ENCODE results near the gene PTGDS.

The PTGDS gene

GRCh38 chr9:136997371-136997770 lies 20.1 kb downstream of the PTGDS start:
- no peak for DNase-seq (ENCODE audit: extremely low spot score)
- TF ChIP-seq SUZ12 (IDR thresholded peaks at IDR 0.05) (no peak), HDGF (IDR thresholded peaks at IDR 0.05; ENCODE audit: borderline replicate concordance) (no peak), ELF4 (IDR thresholded peaks at IDR 0.05) (no peak), FOXA1 (IDR thresholded peaks at IDR 0.05) (no peak), ZNF384 (IDR thresholded peaks at IDR 0.05) (no peak)
- ChIA-PET POLR2A (no interaction called here), CTCF (interaction anchor here (1.3 kb wide), 1 partner anchor 32 kb away, joined by 6 read pairs; no protein-coding TSS in a partner anchor)

DNA sequence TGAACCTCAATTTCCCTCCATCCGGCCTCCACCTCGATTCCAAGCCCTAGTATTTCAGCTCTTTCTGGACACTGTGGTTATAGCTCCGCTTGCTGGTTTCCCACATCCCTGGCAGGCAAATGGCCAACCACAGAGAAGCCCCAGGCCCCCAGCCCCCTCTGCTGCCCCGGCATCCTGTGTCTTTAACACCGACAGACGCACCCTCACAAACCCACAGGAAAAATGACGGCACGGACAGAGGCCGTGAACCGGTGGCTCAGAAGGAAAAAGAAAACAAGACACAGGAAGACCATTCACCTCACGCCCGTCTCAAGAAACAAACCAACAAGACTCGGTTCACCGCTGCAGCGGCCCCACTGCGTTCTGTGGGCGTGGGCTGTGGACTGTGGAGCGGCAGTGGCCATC lies 20.5 kb downstream of the PTGDS start:
- TF ChIP-seq FOXA1 (IDR thresholded peaks at IDR 0.05) (no peak), CTBP1 (IDR thresholded peaks at IDR 0.05; ENCODE audit: borderline replicate concordance) (no peak), LEF1 (IDR thresholded peaks at IDR 0.05; ENCODE audit: borderline replicate concordance) (no peak), BHLHE40 (IDR thresholded peaks at IDR 0.05; ENCODE audit: borderline replicate concordance) (no peak), ARNT (IDR thresholded peaks at IDR 0.05) (no peak), FOXK2 (IDR thresholded peaks at IDR 0.05) (no peak), FOXM1 (IDR thresholded peaks at IDR 0.05; ENCODE audit: borderline replicate concordance) (no peak), ZNF384 (IDR thresholded peaks at IDR 0.05) (no peak), NFRKB (IDR thresholded peaks at IDR 0.05) (no peak), HDGF (IDR thresholded peaks at IDR 0.05; ENCODE audit: borderline replicate concordance) (no peak), ELF4 (IDR thresholded peaks at IDR 0.05) (no peak), SP1 (IDR thresholded peaks at IDR 0.05) (no peak)
- TF ChIP-seq, protein P1, sequence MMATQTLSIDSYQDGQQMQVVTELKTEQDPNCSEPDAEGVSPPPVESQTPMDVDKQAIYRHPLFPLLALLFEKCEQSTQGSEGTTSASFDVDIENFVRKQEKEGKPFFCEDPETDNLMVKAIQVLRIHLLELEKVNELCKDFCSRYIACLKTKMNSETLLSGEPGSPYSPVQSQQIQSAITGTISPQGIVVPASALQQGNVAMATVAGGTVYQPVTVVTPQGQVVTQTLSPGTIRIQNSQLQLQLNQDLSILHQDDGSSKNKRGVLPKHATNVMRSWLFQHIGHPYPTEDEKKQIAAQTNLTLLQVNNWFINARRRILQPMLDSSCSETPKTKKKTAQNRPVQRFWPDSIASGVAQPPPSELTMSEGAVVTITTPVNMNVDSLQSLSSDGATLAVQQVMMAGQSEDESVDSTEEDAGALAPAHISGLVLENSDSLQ (IDR thresholded peaks at IDR 0.05) = no peak
- CTCF ChIA-PET = interaction anchor here (1.3 kb wide), 1 partner anchor 31 kb away, joined by 6 read pairs; no protein-coding TSS in a partner anchor
- POLR2A ChIA-PET = no interaction called here
- DNase-seq (ENCODE audit: extremely low spot score) = no peak

DNA sequence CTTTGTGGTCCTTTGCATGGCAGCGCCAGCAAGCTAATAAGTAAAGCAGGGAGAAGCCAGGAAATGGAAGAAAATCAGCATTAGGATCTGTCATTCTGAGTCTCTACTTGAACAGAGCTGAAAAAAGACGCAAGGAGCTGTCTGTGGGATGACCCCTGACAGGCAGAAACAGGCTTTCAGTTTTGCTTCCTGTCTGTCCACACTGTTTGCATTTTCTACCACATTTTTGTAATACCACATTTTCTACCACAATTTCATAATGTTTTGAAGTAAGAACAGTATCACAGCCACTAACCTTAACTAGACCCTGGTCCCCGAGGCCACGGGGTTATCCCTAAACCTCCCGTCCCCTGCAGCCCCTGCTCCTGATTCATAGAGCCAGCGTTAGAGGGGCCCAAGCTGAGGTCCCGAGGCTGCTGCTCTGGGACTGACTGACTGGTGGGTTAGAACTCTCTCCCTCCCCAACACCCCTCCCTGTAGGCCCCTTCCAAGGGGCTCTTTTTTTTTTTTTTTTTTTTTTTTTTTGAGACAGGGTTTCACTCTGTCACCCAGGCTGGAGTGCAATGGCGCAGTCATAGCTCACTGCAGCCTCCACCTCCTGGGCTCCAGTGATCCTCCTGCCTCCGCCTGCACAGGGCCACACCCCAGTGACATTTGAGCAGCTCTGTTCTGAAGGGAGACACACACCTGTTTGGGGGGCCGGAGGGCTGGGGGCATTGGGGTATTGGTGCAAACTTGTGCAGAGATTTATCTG lies 23.1 kb downstream of the PTGDS start:
- ChIA-PET POLR2A (interaction anchor here (1.2 to 4.0 kb wide), 2 partner anchors 8 to 49 kb away, joined by 3 to 23 read pairs; partner anchors contain the start of gene PAXX), CTCF (interaction anchor here (0.7 to 1.3 kb wide), 3 partner anchors 24 to 35 kb away, joined by 3 to 4 read pairs (median 4); no protein-coding TSS in a partner anchor)
- no peak for DNase-seq (ENCODE audit: extremely low spot score)
- TF ChIP-seq, protein P1 (IDR thresholded peaks at IDR 0.05) = no peak
- TF ChIP-seq L3MBTL2 (conservative IDR thresholded peaks at IDR 0.05) = no peak
- no peak for TF ChIP-seq ARNT (IDR thresholded peaks at IDR 0.05)
- no peak for TF ChIP-seq HDGF (IDR thresholded peaks at IDR 0.05; ENCODE audit: borderline replicate concordance)
- TF ChIP-seq TARDBP (IDR thresholded peaks at IDR 0.05) = no peak
- no peak for TF ChIP-seq BHLHE40 (IDR thresholded peaks at IDR 0.05; ENCODE audit: borderline replicate concordance)
- TF ChIP-seq SP1 (IDR thresholded peaks at IDR 0.05) = no peak
- TF ChIP-seq ZNF384 (IDR thresholded peaks at IDR 0.05) = no peak
- TF ChIP-seq ELF4 (IDR thresholded peaks at IDR 0.05) = no peak
- TF ChIP-seq NFRKB (IDR thresholded peaks at IDR 0.05) = no peak
- TF ChIP-seq LEF1 (IDR thresholded peaks at IDR 0.05; ENCODE audit: borderline replicate concordance) = no peak
- TF ChIP-seq FOXK2 (IDR thresholded peaks at IDR 0.05) = no peak
- TF ChIP-seq CTBP1 (IDR thresholded peaks at IDR 0.05; ENCODE audit: borderline replicate concordance) = no peak
- TF ChIP-seq SUZ12 (IDR thresholded peaks at IDR 0.05) = no peak

DNA sequence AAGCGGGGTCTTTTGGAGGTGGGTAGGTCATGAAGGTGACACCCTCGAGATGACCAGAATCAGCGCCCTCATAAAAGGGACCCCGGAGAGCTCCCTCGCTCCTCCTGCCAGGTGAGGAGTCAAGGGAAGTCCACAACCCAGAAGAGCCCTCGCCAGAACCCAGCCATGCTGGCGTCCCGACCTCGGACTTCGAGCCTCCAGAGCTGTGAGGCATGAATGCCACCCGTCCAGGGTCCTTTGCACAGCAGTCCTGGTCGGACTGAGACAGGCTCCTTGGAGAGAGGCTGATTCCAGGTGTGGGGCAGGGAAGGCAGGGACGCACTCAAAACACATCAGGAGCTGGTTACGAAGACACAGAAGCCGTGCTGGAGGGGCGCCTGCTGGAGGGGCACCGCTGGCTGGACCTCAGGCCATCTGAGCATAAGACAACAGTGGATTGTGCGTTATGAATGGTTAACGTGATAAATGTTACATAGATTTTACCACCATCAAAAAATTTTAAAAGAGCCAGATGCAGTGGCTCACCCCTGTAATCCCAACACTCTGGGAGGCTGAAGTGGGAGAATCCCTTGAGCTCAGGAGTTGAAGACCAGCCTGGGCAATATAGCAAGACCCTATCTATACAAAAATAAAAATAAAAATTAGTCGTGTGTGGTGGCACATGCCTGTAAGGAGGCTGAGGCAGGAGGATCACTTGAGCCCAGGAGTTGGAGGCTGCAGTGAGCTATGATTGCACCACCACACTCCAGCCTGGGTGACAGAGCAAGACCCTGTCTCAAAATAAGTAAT lies 24.7 kb downstream of the PTGDS start:
- ChIA-PET CTCF (interaction anchor here (1.4 kb wide), 1 partner anchor 27 kb away, joined by 5 read pairs; no protein-coding TSS in a partner anchor), POLR2A (interaction anchor here (4.0 kb wide), 1 partner anchor 10 kb away, joined by 23 read pairs; the partner anchor contains the start of gene PAXX)
- DNase-seq (ENCODE audit: extremely low spot score) = no peak
- TF ChIP-seq BHLHE40 (IDR thresholded peaks at IDR 0.05; ENCODE audit: borderline replicate concordance) (no peak), FOXA1 (IDR thresholded peaks at IDR 0.05) (no peak), SP1 (IDR thresholded peaks at IDR 0.05) (no peak), NFRKB (IDR thresholded peaks at IDR 0.05) (no peak), ELF4 (IDR thresholded peaks at IDR 0.05) (no peak), LEF1 (IDR thresholded peaks at IDR 0.05; ENCODE audit: borderline replicate concordance) (no peak), SUZ12 (IDR thresholded peaks at IDR 0.05) (no peak), FOXK2 (IDR thresholded peaks at IDR 0.05) (no peak), TARDBP (IDR thresholded peaks at IDR 0.05) (no peak), CTBP1 (IDR thresholded peaks at IDR 0.05; ENCODE audit: borderline replicate concordance) (no peak), L3MBTL2 (conservative IDR thresholded peaks at IDR 0.05) (no peak), ARNT (IDR thresholded peaks at IDR 0.05) (no peak)
- TF ChIP-seq, protein P1 (IDR thresholded peaks at IDR 0.05) = no peak

DNA sequence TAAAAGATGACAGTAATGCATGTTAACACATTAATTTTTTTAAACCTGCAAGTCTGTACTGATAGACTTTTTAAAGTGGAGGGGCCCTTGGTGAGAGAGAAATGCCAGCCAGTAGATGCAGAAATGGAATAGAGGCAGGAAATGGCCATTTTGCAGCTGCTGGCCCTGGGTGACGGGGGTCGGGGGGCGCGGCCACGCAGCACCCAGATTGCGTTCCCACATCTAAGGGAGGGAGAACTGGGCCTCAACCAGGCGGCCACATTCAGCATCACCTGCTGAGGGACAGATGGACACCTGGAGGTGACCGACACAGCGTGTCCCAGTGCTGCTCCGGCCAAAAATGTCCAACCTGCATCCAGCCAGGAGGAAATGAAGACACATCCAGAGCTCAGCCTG lies 25.3 kb downstream of the PTGDS start:
- ChIA-PET CTCF (interaction anchor here (1.4 kb wide), 1 partner anchor 27 kb away, joined by 5 read pairs; no protein-coding TSS in a partner anchor), POLR2A (interaction anchor here (4.0 kb wide), 1 partner anchor 10 kb away, joined by 23 read pairs; the partner anchor contains the start of gene PAXX)
- DNase-seq (ENCODE audit: extremely low spot score) = no peak
- TF ChIP-seq FOXA1 (IDR thresholded peaks at IDR 0.05) = no peak
